HepG2 (cell line): Measurements from ENCODE around the gene WDR6. TPM values are rescaled to one million over a fixed set of nuclear protein-coding genes. Genes with fewer than 3 reads are reported as not detected.
A peak's percentile ranks its signal among the peaks of the same experiment; 100 is the strongest.

Experiments
- AKAP8 ChIP-seq: sonication (generic); formaldehyde crosslinking; IDR thresholded peaks from 2 replicates; pipeline ENCODE4 v1.5.1; 2020; ENCODE audit warnings: mild to moderate bottlenecking, missing genetic modification reagents
- ATAD3A ChIP-seq: sonication (generic); formaldehyde crosslinking; IDR thresholded peaks from 2 replicates; pipeline ENCODE4 v1.4.0; 2020; ENCODE audit warnings: missing genetic modification reagents
- FOXA1 ChIP-seq, 2 experiments: fragments of 450-650 bp in 1 of 2; sonication (generic) in 1 of 2; formaldehyde crosslinking in 1 of 2; IDR thresholded peaks; 2 replicates each; pipeline versions ENCODE4 v1.4.0 to v1.6.1; 2016 to 2020; ENCODE audit warnings: missing genetic modification reagents in 1 of 2
- FOXO1 ChIP-seq: sonication (generic); formaldehyde crosslinking; IDR thresholded peaks from 2 replicates; pipeline ENCODE4 v1.4.0; 2020; ENCODE audit warnings: missing genetic modification reagents
- HIVEP1 ChIP-seq: sonication (generic); formaldehyde crosslinking; IDR thresholded peaks from 2 replicates; pipeline ENCODE4 v1.4.0; 2020; ENCODE audit warnings: mild to moderate bottlenecking, missing genetic modification reagents
- NRL ChIP-seq: sonication (generic); formaldehyde crosslinking; IDR thresholded peaks from 2 replicates; pipeline ENCODE4 v1.5.0; 2020; ENCODE audit warnings: missing genetic modification reagents, mild to moderate bottlenecking, moderate library complexity, borderline replicate concordance
- POGK ChIP-seq: sonication (generic); formaldehyde crosslinking; conservative IDR thresholded peaks from 2 replicates; pipeline ENCODE4 v1.8.0; 2022; ENCODE audit warnings: mild to moderate bottlenecking, moderate library complexity, missing genetic modification reagents
- TMF1 ChIP-seq: sonication (generic); formaldehyde crosslinking; IDR thresholded peaks from 2 replicates; pipeline ENCODE4 v1.8.1; 2022; ENCODE audit warnings: low read depth, missing genetic modification reagents
- ZBTB10 ChIP-seq: sonication (generic); formaldehyde crosslinking; IDR thresholded peaks from 2 replicates; pipeline ENCODE4 v1.4.0; 2020; ENCODE audit warnings: missing genetic modification reagents, borderline replicate concordance
- ZFX ChIP-seq: sonication (generic); formaldehyde crosslinking; IDR thresholded peaks from 2 replicates; pipeline ENCODE4 v1.4.0; 2020; ENCODE audit warnings: mild to moderate bottlenecking, low read depth, missing genetic modification reagents, moderate library complexity
- ZNF138 ChIP-seq: sonication (generic); formaldehyde crosslinking; IDR thresholded peaks from 2 replicates; pipeline ENCODE4 v1.5.0; 2020; ENCODE audit warnings: mild to moderate bottlenecking, low read depth, missing genetic modification reagents
- ZNF160 ChIP-seq: sonication (generic); formaldehyde crosslinking; IDR thresholded peaks from 2 replicates; pipeline ENCODE4 v1.8.0; 2022; ENCODE audit warnings: mild to moderate bottlenecking, inconsistent platforms, missing genetic modification reagents
- ZNF318 ChIP-seq: sonication (generic); formaldehyde crosslinking; IDR thresholded peaks from 2 replicates; pipeline ENCODE4 v1.4.0; 2020; ENCODE audit warnings: mild to moderate bottlenecking, missing genetic modification reagents
- ZNF441 ChIP-seq: sonication (generic); formaldehyde crosslinking; IDR thresholded peaks from 2 replicates; pipeline ENCODE4 v1.7.0; 2021; ENCODE audit warnings: missing genetic modification reagents, borderline replicate concordance
- ZNF781 ChIP-seq: sonication (generic); formaldehyde crosslinking; IDR thresholded peaks from 2 replicates; pipeline ENCODE4 v1.5.1; 2020; ENCODE audit warnings: borderline replicate concordance, mild to moderate bottlenecking, missing genetic modification reagents; ENCODE audit errors: not compliant biosample characterization
- polyA plus RNA-seq, 8 experiments: library from polyadenylated mRNA; depleted of rRNA in 3 of 8; stranded (reverse) in 7 of 8; unstranded in 1 of 8; fragments of >200 nt; fragmentation: Illumina TruSeq in 4 of 8; extraction: Trizol in 4 of 8; gene quantifications; 2 replicates each; pipeline versions ENCODE4 v1.2.1 to v1.2.3, GENCODE V29; 2011 to 2016; ENCODE audit warnings: low read depth in 4 of 8, missing spikeins in 1 of 8, mixed read lengths in 1 of 8; ENCODE audit not compliant: insufficient read depth in 1 of 8
- total RNA-seq, 5 experiments: library from RNA; depleted of rRNA; stranded (reverse); fragments of >200 nt; fragmentation: Illumina TruSeq; extraction: Trizol; gene quantifications; 2 replicates each; pipeline ENCODE4 v1.2.3, GENCODE V29; 2016; ENCODE audit warnings: low read depth in 1 of 5

WDR6 gene
- total and polyA plus RNA-seq, 2 of the 13 experiments (the other 11 are each of a cell fraction or from before 2014, with no cell fraction given): 73.4 to 139 TPM

- peak; percentile 99 for TF ChIP-seq AKAP8 (CRISPR knock-in tag)
- TF ChIP-seq HIVEP1: peak; percentile 93
- TF ChIP-seq ATAD3A (CRISPR knock-in tag): peak; percentile 59; the same call in 1 of the 2 replicates
- TF ChIP-seq POGK (CRISPR knock-in tag): peak; percentile 98
- peak; percentile 95; the same call in 1 of the 2 replicates for TF ChIP-seq ZNF318
- peak; percentile 76; the same call in 1 of the 2 replicates for TF ChIP-seq ZNF160 (CRISPR knock-in tag)
- TF ChIP-seq TMF1 (CRISPR knock-in tag): no peak
- no peak for TF ChIP-seq ZBTB10 (CRISPR knock-in tag)
- TF ChIP-seq FOXA1 (IDR thresholded peaks at IDR 0.05): no peak
- TF ChIP-seq FOXA1 (CRISPR knock-in tag; IDR thresholded peaks at IDR 0.05): peak; percentile 65
- TF ChIP-seq ZNF441 (CRISPR knock-in tag): peak; percentile 81; the same call in 1 of the 2 replicates
- peak; percentile 97 for TF ChIP-seq ZNF781 (CRISPR knock-in tag)
- peak; percentile 58 for TF ChIP-seq FOXO1
- peak; percentile 97 for TF ChIP-seq ZFX (CRISPR knock-in tag)
- TF ChIP-seq NRL (CRISPR knock-in tag): peak; percentile 97; the same call in 1 of the 2 replicates
- 0 out of 2 replicates have a peak, but pooled peaks have one; percentile 55 for TF ChIP-seq ZNF138 (CRISPR knock-in tag)
These were observed 21.7 kb downstream of the WDR6 start, which contains the start of gene IMPDH2 (continued) for GRCh38 chr3:49028673-49029562.
